Muscle layer of duodenum (tissue), 2 donors: ENCODE data around the gene STOM.

Source experiments
- H3K27ac ChIP-seq: one replicate; pipeline ENCODE4 v1.7.0; 2013; ENCODE audit warnings: mild to moderate bottlenecking, low read length
- H3K27me3 ChIP-seq: one replicate; pipeline ENCODE4 v1.7.0; 2013; ENCODE audit warnings: low read depth, mild to moderate bottlenecking, control low read depth, low read length
- H3K36me3 ChIP-seq, 2 donors: one replicate each; pipeline ENCODE4 v1.7.0; 2013; ENCODE audit warnings: low read length in 2 of 2, control low read depth in 1 of 2, mild to moderate bottlenecking in 1 of 2; ENCODE audit not compliant: insufficient read depth in 2 of 2, control insufficient read depth in 1 of 2
- H3K4me1 ChIP-seq, 2 donors: one replicate each; pipeline ENCODE4 v1.7.0; 2013; ENCODE audit warnings: low read length in 2 of 2, mild to moderate bottlenecking in 2 of 2, control low read depth in 1 of 2, moderate library complexity in 1 of 2; ENCODE audit not compliant: insufficient read depth in 2 of 2, control insufficient read depth in 1 of 2
- H3K4me3 ChIP-seq, 2 donors: one replicate each; pipeline ENCODE4 v1.7.0; 2013; ENCODE audit warnings: low read length in 2 of 2, low read depth in 1 of 2, mild to moderate bottlenecking in 1 of 2
- H3K9me3 ChIP-seq, 2 donors: one replicate each; pipeline ENCODE4 v1.7.0; 2013; ENCODE audit warnings: low read length in 2 of 2, control low read depth in 1 of 2, mild to moderate bottlenecking in 1 of 2; ENCODE audit not compliant: control insufficient read depth in 1 of 2
- donor health status: healthy.

The STOM gene

GRCh38 chr9:121305269-121305994 lies 64.6 kb downstream of the STOM start:
- Histone ChIP-seq H3K36me3 (peaks cover 57 to 71% of the 10 kb centered on the region in 2 donors), H3K4me1 (peaks cover 7 to 67% of the 10 kb centered on the region in 2 donors), H3K4me3 (peak overlapping the region in 1 of 2 donors; percentile 75), H3K27me3 (no peaks in the 10 kb centered on the region), H3K27ac (peak overlapping the region; percentile 75), H3K9me3 (no peaks in the 10 kb centered on the region)

- Histone ChIP-seq H3K4me1 (peaks cover 7 to 69% of the 10 kb centered on the region in 2 donors), H3K4me3 (peak overlapping the region in 1 of 2 donors; percentile 75), H3K36me3 (peaks cover 55 to 64% of the 10 kb centered on the region in 2 donors), H3K27me3 (no peaks in the 10 kb centered on the region), H3K27ac (no peak overlapping the region), H3K9me3 (no peaks in the 10 kb centered on the region)
These were observed 65.3 kb downstream of the STOM start for GRCh38 chr9:121304707-121305106.

- H3K27me3 ChIP-seq: no peaks in the 10 kb centered on the region
- peaks cover 51 to 55% of the 10 kb centered on the region in 2 donors for H3K36me3 ChIP-seq
- peak overlapping the region in 1 of 2 donors; percentile 75 for H3K4me3 ChIP-seq
- H3K27ac ChIP-seq: no peak overlapping the region
- no peaks in the 10 kb centered on the region for H3K9me3 ChIP-seq
- peaks cover 7 to 67% of the 10 kb centered on the region in 2 donors for H3K4me1 ChIP-seq
These were observed 66.3 kb downstream of the STOM start for GRCh38 chr9:121303456-121304451.

DNA sequence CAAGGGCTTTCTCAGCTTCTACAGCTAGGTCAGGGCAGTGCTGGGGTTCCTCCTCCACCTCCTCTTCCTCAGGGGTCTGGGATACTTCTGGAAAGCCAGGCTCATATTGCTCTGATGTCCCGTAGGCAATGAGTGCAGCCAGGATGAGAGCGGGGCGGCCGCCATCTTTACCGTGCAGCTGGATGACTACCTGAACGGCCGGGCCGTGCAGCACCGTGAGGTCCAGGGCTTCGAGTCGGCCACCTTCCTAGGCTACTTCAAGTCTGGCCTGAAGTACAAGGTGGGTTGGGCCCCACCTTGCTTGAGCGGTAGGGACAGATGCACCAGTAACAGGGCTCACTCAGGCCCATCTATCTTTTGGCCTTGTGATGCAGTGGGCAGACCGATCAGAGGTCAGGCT lies 67.3 kb downstream of the STOM start:
- Histone ChIP-seq H3K36me3 (peaks cover 44 to 46% of the 10 kb centered on the region in 2 donors), H3K27me3 (no peaks in the 10 kb centered on the region), H3K4me3 (peak overlapping the region in 1 of 2 donors; percentile 75), H3K9me3 (no peaks in the 10 kb centered on the region), H3K27ac (no peak overlapping the region), H3K4me1 (peaks cover 7 to 74% of the 10 kb centered on the region in 2 donors)

GRCh38 chr9:121302341-121302740 lies 67.7 kb downstream of the STOM start:
- H3K27me3 ChIP-seq: no peaks in the 10 kb centered on the region
- H3K4me1 ChIP-seq: peaks cover 11 to 78% of the 10 kb centered on the region in 2 donors
- H3K36me3 ChIP-seq: peaks cover 41 to 42% of the 10 kb centered on the region in 2 donors
- no peaks in the 10 kb centered on the region for H3K9me3 ChIP-seq
- peak overlapping the region in 1 of 2 donors; percentile 75 for H3K4me3 ChIP-seq
- H3K27ac ChIP-seq: no peak overlapping the region

DNA sequence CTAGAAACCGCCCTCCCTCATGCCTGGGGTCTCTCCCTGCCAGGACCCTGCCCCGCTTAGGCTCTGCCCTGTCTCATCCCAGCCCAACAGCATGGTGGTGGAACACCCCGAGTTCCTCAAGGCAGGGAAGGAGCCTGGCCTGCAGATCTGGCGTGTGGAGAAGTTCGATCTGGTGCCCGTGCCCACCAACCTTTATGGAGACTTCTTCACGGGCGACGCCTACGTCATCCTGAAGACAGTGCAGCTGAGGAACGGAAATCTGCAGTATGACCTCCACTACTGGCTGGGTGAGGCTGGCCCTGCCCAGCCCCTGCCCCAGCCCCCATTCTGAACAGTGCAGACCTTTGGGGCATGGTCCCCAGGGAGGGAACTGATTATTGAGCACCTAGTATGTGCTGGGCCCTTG lies 68.2 kb downstream of the STOM start:
- Histone ChIP-seq H3K36me3 (peaks cover 39 to 40% of the 10 kb centered on the region in 2 donors), H3K9me3 (no peaks in the 10 kb centered on the region), H3K27ac (no peak overlapping the region), H3K4me1 (peaks cover 12 to 83% of the 10 kb centered on the region in 2 donors), H3K27me3 (no peaks in the 10 kb centered on the region), H3K4me3 (peak overlapping the region; percentile 11 to 75)

DNA sequence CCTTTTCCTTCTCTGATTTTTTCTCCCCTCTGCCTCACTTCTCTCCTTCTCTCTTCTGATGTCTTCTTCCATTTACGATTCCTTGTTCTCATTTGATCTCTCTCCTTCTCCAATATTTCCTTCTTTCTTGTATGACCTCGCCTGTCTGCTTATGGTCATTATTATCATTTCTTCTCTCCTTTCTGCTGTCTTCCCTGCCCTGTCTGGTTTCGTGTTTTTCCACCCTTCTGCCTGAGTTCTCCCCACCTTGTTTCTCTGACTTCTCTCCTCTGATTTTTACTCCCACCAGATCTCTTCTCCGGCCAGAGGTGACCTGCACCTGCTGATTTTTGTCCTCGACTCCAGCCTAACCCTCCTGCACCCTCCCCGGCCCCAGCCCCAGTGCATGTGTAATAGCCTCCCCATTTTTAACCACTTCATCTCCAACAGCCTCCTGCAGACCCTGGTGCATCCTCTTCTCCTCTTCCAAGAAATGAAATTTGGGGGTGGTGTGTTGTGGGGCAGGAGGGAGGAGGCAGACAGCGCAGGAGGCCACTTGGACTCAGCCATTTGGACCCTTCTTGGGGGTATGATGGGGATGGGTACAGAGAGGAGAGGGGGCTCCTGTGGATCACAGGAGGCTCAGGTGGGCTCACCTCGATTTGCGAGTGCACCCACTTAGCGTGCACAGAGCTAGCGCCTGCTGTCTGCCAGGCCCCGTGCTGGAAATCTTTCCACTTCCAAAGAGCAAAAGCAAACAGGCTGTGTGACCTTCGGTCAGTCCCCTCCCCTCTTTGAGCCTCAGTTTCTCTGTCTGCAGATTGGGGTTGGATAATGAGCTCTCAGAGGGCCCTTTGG lies 69.5 kb downstream of the STOM start:
- peaks cover 33% of the 10 kb centered on the region in 2 donors for H3K36me3 ChIP-seq
- peaks cover 20 to 89% of the 10 kb centered on the region in 2 donors for H3K4me1 ChIP-seq
- no peaks in the 10 kb centered on the region for H3K27me3 ChIP-seq
- peak overlapping the region; percentile 20 for H3K27ac ChIP-seq
- peak overlapping the region; percentile 62 to 75 for H3K4me3 ChIP-seq
- no peaks in the 10 kb centered on the region for H3K9me3 ChIP-seq

GRCh38 chr9:121299467-121300282 lies 70.4 kb downstream of the STOM start:
- peak overlapping the region; percentile 62 to 75 for H3K4me3 ChIP-seq
- H3K27ac ChIP-seq: peak overlapping the region; percentile 78
- peaks cover 27% of the 10 kb centered on the region in 2 donors for H3K36me3 ChIP-seq
- H3K4me1 ChIP-seq: peaks cover 28 to 89% of the 10 kb centered on the region in 2 donors
- H3K9me3 ChIP-seq: no peaks in the 10 kb centered on the region
- no peaks in the 10 kb centered on the region for H3K27me3 ChIP-seq

GRCh38 chr9:121298689-121299466 lies 71.2 kb downstream of the STOM start:
- no peaks in the 10 kb centered on the region for H3K9me3 ChIP-seq
- no peaks in the 10 kb centered on the region for H3K27me3 ChIP-seq
- peaks cover 22 to 89% of the 10 kb centered on the region in 2 donors for H3K4me1 ChIP-seq
- peak overlapping the region; percentile 56 to 75 for H3K4me3 ChIP-seq
- H3K27ac ChIP-seq: peak overlapping the region; percentile 78
- H3K36me3 ChIP-seq: peaks cover 19% of the 10 kb centered on the region in 2 donors
